KMS-11 (cell line): ENCODE results near the gene PLXDC1.

Experiments used
- H2AFZ ChIP-seq: fragments of 200-600 bp; sonication (generic); 2 replicates; pipeline ENCODE4 v1.6.1; 2016; ENCODE audit warnings: antibody characterized with exemption, mixed run types, low read depth
- H3K27ac ChIP-seq: fragments of 200-600 bp; sonication (generic); 2 replicates; pipeline ENCODE4 v1.6.1; 2016; ENCODE audit warnings: mild to moderate bottlenecking, mixed run types
- H3K27me3 ChIP-seq: fragments of 200-600 bp; sonication (generic); 2 replicates; pipeline ENCODE4 v1.6.1; 2017; ENCODE audit warnings: mild to moderate bottlenecking, low read depth, mixed run types, moderate library complexity; ENCODE audit not compliant: insufficient read depth
- H3K36me3 ChIP-seq: fragments of 200-600 bp; sonication (generic); 2 replicates; pipeline ENCODE4 v1.6.1; 2017; ENCODE audit warnings: mild to moderate bottlenecking, mixed run types; ENCODE audit not compliant: insufficient read depth
- H3K4me1 ChIP-seq: fragments of 200-600 bp; sonication (generic); 2 replicates; pipeline ENCODE4 v1.6.1; 2016; ENCODE audit warnings: mild to moderate bottlenecking, low read depth, mixed run types; ENCODE audit not compliant: poor library complexity, severe bottlenecking
- H3K4me2 ChIP-seq: fragments of 200-600 bp; sonication (generic); 2 replicates; pipeline ENCODE4 v1.7.0; 2016; ENCODE audit warnings: mild to moderate bottlenecking, mixed run types
- H3K4me3 ChIP-seq: fragments of 200-600 bp; sonication (generic); IDR thresholded peaks from 2 replicates; pipeline ENCODE4 v1.6.1; 2017; ENCODE audit warnings: low read depth, low read length, mixed read lengths; ENCODE audit not compliant: insufficient read depth
- H3K79me2 ChIP-seq: fragments of 200-600 bp; sonication (generic); 2 replicates; pipeline ENCODE4 v1.6.1; 2016; ENCODE audit warnings: low read depth, mixed run types; ENCODE audit not compliant: insufficient read depth
- H3K9ac ChIP-seq: fragments of 200-600 bp; sonication (generic); 2 replicates; pipeline ENCODE4 v1.6.1; 2016; ENCODE audit warnings: mild to moderate bottlenecking, mixed run types
- H4K20me1 ChIP-seq: fragments of 200-600 bp; sonication (generic); 2 replicates; pipeline ENCODE4 v1.6.1; 2016; ENCODE audit warnings: mild to moderate bottlenecking, mixed run types; ENCODE audit not compliant: insufficient read depth
- CTCF ChIP-seq: fragments of 200-600 bp; sonication (generic); conservative IDR thresholded peaks from 2 replicates; pipeline ENCODE4 v1.6.1; 2017; ENCODE audit warnings: low read depth, mild to moderate bottlenecking, antibody characterized with exemption, low read length, moderate library complexity, mixed read lengths

Gene PLXDC1

GRCh38 chr17:39094607-39095308, 56.7 kb downstream of the PLXDC1 start:
- no peak overlapping the region for H3K9ac ChIP-seq
- H3K27ac ChIP-seq = no peak overlapping the region
- H3K79me2 ChIP-seq = no peaks in the 10 kb centered on the region
- no peak overlapping the region for H3K4me2 ChIP-seq
- no peaks in the 10 kb centered on the region; the same call in 1 of the 2 replicates for H3K27me3 ChIP-seq
- TF ChIP-seq CTCF = no peak
- no peak overlapping the region for H3K4me3 ChIP-seq
- H4K20me1 ChIP-seq = no peaks in the 10 kb centered on the region
- no peak overlapping the region for H2AFZ ChIP-seq
- no peaks in the 10 kb centered on the region for H3K36me3 ChIP-seq
- no peaks in the 10 kb centered on the region for H3K4me1 ChIP-seq

DNA sequence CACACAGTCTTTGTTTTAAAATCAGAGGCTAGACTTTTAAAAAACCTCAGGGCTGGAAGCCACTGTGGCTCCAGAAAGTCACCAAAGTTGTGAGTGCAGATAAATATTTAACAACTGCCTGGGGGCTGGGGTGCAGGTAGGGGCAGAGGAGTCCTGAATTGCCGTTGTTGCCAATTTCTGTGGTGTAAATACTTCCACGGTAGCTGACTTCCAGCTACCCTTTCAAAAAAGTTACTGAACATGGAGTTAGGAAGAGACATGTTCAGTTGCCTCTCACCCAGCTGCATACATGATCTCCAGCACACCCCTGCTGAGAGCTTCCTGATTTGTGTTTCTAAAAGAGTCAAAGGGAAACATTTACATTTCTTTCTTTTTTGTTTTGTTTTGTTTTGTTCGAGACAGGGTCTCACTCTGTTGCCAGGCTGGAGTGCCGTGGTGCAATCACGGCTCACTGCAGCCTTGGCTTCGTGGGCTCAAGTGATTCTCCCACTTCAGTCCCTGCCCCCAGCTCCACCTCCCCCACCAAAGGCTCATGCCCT, 58.7 kb downstream of the PLXDC1 start:
- Histone ChIP-seq H4K20me1 (no peaks in the 10 kb centered on the region), H3K4me3 (no peak overlapping the region), H3K36me3 (no peaks in the 10 kb centered on the region), H3K9ac (no peak overlapping the region), H3K4me2 (no peak overlapping the region), H2AFZ (no peak overlapping the region), H3K4me1 (no peaks in the 10 kb centered on the region), H3K27me3 (no peaks in the 10 kb centered on the region; the same call in 1 of the 2 replicates), H3K27ac (no peak overlapping the region), H3K79me2 (no peaks in the 10 kb centered on the region)
- TF ChIP-seq CTCF = no peak

DNA sequence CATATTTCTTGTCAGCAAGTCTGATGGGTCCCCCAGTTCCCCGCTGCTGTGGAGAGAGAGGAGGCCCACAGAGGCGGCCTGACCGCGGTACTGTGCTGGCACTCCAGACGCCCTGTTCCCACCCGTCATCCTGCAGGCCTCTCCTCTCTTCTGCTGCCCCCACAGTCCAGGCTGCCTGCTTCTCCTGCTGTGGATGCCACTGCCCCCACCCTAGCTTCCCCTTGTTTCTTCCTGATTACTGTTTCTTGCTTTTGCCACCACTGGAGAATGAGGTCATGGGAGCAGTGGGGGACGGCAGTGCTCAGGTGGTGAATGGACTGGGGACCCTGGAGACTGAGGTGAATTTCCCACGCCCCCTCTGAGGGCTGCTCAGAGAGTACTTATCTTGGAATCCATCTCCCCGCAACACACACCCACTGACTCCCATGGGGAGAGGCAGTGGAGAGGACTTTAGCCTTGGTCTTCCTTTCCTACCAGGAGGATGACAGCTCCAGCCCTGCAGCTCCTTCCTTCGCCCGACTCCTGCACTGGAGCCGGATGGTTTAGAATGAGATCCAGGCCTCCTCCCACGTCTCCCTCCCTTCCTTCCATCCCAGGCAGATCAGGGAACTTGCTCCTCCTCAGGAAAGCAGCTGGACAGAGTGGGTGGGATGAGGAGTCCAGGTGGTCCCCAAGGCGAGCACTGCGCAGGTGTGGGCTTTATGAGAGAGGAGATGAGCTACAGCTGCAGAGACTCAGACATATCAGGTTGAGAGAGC, 60.4 kb downstream of the PLXDC1 start:
- Histone ChIP-seq H3K9ac (no peak overlapping the region), H3K79me2 (no peaks in the 10 kb centered on the region), H3K4me2 (no peak overlapping the region), H4K20me1 (no peaks in the 10 kb centered on the region), H3K4me1 (no peaks in the 10 kb centered on the region), H3K36me3 (no peaks in the 10 kb centered on the region), H3K27me3 (no peaks in the 10 kb centered on the region; the same call in 1 of the 2 replicates), H3K27ac (no peak overlapping the region), H3K4me3 (no peak overlapping the region), H2AFZ (no peak overlapping the region)
- no peak for TF ChIP-seq CTCF

DNA sequence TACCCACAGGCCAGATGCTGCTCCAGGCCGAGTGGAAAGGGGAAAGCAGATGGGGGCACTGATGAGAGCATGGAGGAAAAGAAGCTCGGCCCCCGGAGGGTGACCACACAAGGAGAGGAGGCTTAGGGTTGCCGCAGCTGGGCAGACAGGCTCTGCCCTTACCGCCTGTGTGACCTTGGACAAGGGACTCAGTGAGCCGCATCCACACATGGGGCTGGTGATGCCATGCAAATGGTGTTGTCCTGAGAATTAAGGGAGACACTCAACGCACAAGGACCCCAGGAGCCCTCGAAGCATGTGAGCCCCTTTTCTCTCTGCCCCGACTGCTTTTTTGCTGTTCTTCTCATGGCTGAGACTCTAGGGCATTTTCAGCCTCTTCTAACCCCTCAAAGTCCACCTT, 61.0 kb downstream of the PLXDC1 start:
- no peaks in the 10 kb centered on the region for H3K36me3 ChIP-seq
- H3K9ac ChIP-seq = no peak overlapping the region
- H3K79me2 ChIP-seq = no peaks in the 10 kb centered on the region
- TF ChIP-seq CTCF = no peak
- no peaks in the 10 kb centered on the region for H4K20me1 ChIP-seq
- no peaks in the 10 kb centered on the region; the same call in 1 of the 2 replicates for H3K27me3 ChIP-seq
- H2AFZ ChIP-seq = no peak overlapping the region
- H3K4me2 ChIP-seq = no peak overlapping the region
- no peaks in the 10 kb centered on the region for H3K4me1 ChIP-seq
- H3K4me3 ChIP-seq = no peak overlapping the region
- H3K27ac ChIP-seq = no peak overlapping the region
